Measurements from ENCODE around the gene NPPC. TPM values are rescaled to one million over a fixed set of nuclear protein-coding genes. Genes with fewer than 3 reads are reported as not detected.
"Not testable (repeated sequence)": the region's sequence is repeated elsewhere in the genome, so short reads cannot be mapped to it uniquely, and the experiment has no call there.

NPPC gene
- polyA plus RNA-seq, 1 donor: 0.87 TPM

DNA sequence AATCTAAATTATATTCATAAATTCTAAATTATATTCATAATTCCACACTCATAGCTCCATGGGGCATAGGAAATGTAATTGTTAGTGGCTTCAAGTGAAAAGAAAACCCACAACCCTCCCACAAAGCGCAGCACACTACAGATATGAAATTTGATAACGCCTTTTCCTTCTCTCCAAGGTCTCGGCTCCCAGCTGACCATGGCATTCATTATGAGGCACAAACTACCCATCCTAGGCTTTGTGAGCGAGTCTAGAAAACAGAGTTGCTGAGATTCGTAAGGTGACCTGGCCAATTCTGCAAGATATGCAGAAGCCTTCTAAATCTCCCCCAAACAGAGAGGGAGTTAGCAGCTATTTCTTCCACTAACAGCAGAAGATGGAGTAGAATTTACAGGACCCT is 5.4 kb downstream of the NPPC start:
- 80% methylated on average over 1 of the region's 5 CpGs for WGBS (ENCODE audit: insufficient coverage, low lambda C conversion rate)
- H3K27me3 ChIP-seq (ENCODE audit: control insufficient read depth, insufficient read depth, low read length): peaks cover 41% of the 10 kb centered on the region
- H3K27ac ChIP-seq (ENCODE audit: low read length): no peak overlapping the region
- H3K36me3 ChIP-seq (ENCODE audit: control insufficient read depth, insufficient read depth, low read length): no peaks in the 10 kb centered on the region
- no peaks in the 10 kb centered on the region for H3K9me3 ChIP-seq (ENCODE audit: control insufficient read depth, low read depth, low read length)
- H3K4me3 ChIP-seq (ENCODE audit: low read length): no peak overlapping the region
- no peak for DNase-seq
- H3K4me1 ChIP-seq (ENCODE audit: control insufficient read depth, insufficient read depth, low read length): no peaks in the 10 kb centered on the region

DNA sequence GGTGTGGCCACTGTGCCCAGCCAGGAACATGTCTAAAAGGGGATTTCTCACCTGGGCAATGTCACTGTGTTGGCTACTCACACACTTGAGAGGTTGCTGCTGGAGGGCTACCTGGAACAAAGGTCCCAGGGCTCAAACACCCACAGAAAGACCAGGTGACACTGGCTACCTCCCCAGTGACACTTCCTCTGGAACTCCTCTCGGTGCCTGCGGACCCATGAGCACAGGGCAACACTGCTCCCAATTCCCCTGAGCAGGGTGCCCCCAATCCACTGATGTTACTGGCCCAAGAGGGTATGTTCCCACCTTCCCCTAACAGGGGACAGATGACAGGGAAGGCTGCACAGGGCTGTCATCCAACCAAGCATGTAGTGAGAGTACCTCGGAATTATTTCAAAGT is 5.8 kb downstream of the NPPC start:
- H3K36me3 ChIP-seq (ENCODE audit: control insufficient read depth, insufficient read depth, low read length): no peaks in the 10 kb centered on the region
- no peaks in the 10 kb centered on the region for H3K9me3 ChIP-seq (ENCODE audit: control insufficient read depth, low read depth, low read length)
- no peak overlapping the region for H3K4me3 ChIP-seq (ENCODE audit: low read length)
- H3K27ac ChIP-seq (ENCODE audit: low read length): no peak overlapping the region
- H3K27me3 ChIP-seq (ENCODE audit: control insufficient read depth, insufficient read depth, low read length): peaks cover 36% of the 10 kb centered on the region
- no peak for DNase-seq
- H3K4me1 ChIP-seq (ENCODE audit: control insufficient read depth, insufficient read depth, low read length): no peaks in the 10 kb centered on the region
- 100% methylated on average over 1 of the region's 3 CpGs for WGBS (ENCODE audit: insufficient coverage, low lambda C conversion rate)

DNA sequence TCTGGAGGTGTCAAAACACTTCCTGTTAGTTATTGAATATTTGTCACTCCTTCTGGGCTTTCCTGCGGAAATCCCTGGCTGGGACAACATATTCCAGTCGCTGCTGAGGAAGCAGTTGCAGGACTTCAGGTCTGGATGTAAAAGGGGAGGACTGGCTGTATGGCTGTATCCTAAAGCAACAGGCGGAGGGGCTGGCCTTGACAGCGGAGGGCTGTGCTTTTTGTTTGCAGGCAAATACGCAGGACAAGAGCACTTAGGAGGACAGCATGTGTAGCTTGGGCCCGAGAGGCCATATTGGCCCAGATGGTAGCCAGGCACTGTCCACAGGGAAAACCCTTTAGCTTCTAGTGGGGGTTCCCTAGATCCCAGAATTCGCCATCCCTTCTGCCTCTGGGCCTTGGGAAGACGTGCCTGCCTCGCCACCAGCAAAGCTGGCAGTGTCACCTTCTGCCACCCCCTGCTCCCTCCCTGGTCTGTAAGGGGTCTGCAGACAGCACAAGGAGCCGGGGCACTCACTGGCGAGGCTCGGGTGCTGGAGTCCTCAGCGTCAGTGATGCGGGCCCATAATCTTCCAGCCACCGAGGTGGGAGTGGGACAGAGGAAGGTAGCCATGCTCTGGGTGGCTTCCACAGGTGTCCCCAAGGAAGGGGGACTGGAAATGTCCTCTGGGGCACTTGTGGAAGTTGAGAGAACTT is 6.7 kb downstream of the NPPC start:
- Histone ChIP-seq H3K4me1 (ENCODE audit: control insufficient read depth, insufficient read depth, low read length) (no peaks in the 10 kb centered on the region), H3K4me3 (ENCODE audit: low read length) (no peak overlapping the region), H3K36me3 (ENCODE audit: control insufficient read depth, insufficient read depth, low read length) (no peaks in the 10 kb centered on the region), H3K9me3 (ENCODE audit: control insufficient read depth, low read depth, low read length) (no peaks in the 10 kb centered on the region), H3K27me3 (ENCODE audit: control insufficient read depth, insufficient read depth, low read length) (peaks cover 28% of the 10 kb centered on the region), H3K27ac (ENCODE audit: low read length) (no peak overlapping the region)
- no CpG with 5 or more reads among the region's 15 CpGs for WGBS (ENCODE audit: insufficient coverage, low lambda C conversion rate)
- DNase-seq: no peak

DNA sequence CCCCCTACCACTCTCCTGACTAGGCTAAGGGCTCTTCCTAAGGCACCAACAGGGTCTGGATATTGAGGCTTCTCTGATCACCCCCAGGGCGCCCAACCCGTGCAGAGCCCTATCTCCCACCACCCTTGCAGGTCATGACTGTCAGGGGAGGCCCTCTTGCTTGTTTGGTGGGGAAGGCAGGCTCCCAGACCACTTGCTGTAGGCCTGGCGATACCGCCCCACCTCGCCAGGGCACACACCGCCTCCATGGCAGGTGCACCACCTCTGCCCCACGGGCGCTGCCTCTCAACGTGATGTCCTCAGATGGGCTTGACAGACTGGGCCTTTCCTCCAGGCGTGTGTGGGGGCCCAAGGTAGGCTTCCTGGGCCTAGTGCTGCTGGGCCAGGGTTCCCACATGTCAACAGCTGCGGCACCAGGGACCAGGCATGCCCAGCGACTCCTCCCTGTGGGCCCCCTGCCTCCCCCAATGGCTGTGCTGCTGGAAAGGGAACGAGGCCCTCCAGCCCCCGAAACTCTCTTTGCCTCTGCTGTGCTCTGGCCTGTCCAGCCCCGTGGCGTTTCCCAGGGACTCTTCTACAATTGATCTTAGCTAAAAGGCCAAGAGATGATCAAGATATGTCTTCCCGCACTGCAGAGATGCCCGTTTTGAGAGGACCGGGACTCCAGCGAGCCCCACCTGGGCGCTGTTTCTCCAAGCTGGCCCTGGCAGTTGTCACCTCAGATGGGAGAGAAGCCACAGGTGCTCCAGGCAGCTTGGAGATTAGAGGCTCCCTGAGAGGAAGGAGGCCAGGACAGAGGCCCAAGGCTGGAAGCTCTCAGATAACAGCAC is 7.5 kb downstream of the NPPC start:
- no peak for DNase-seq
- Histone ChIP-seq H3K4me3 (ENCODE audit: low read length) (no peak overlapping the region), H3K27ac (ENCODE audit: low read length) (no peak overlapping the region), H3K9me3 (ENCODE audit: control insufficient read depth, low read depth, low read length) (no peaks in the 10 kb centered on the region), H3K27me3 (ENCODE audit: control insufficient read depth, insufficient read depth, low read length) (peaks cover 21% of the 10 kb centered on the region), H3K36me3 (ENCODE audit: control insufficient read depth, insufficient read depth, low read length) (no peaks in the 10 kb centered on the region), H3K4me1 (ENCODE audit: control insufficient read depth, insufficient read depth, low read length) (no peaks in the 10 kb centered on the region)
- no CpG with 5 or more reads among the region's 21 CpGs for WGBS (ENCODE audit: insufficient coverage, low lambda C conversion rate)

DNA sequence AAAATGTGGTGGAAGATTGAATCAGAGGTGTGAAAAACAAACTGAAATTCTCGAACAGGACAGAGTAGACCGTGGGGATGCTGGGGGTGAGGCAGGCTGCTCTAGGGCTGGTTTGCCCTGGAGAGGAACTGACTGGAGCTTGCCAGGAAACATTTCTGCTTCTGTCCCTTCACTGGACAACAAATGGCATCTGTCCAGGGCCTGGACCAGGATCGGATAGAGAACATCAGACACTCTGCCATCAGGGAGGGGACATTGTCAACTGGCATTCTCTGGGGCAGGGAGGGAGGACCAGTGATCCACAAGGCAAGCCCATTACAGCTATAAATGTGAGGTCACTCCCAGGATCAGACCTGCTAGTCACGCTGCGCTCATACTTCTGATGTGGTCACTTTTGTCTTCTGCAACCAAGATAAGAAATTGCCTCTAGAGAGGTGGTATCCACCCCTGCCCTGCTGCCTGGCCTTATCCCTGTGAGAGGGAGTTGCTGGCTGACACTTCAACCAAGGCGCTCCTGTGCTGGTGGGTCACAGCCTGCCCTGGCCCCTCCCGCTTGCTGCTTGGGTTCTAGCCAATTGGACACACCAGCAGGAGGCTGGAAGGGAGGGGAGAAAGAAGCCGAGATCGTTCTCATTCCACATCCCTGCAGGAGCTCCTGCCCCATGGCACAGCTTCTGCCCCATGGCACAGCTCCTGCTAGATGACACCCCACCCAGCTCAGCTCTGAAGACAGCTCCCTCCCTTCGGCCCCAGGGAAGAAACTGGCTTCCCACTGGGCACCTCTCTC is 8.7 kb downstream of the NPPC start:
- H3K27me3 ChIP-seq (ENCODE audit: control insufficient read depth, insufficient read depth, low read length): peaks cover 9% of the 10 kb centered on the region
- no peak overlapping the region for H3K4me3 ChIP-seq (ENCODE audit: low read length)
- no peaks in the 10 kb centered on the region for H3K36me3 ChIP-seq (ENCODE audit: control insufficient read depth, insufficient read depth, low read length)
- H3K9me3 ChIP-seq (ENCODE audit: control insufficient read depth, low read depth, low read length): no peaks in the 10 kb centered on the region
- H3K27ac ChIP-seq (ENCODE audit: low read length): no peak overlapping the region
- WGBS (ENCODE audit: insufficient coverage, low lambda C conversion rate): 29% methylated on average over 1 of the region's 10 CpGs
- no peak for DNase-seq
- no peaks in the 10 kb centered on the region for H3K4me1 ChIP-seq (ENCODE audit: control insufficient read depth, insufficient read depth, low read length)

DNA sequence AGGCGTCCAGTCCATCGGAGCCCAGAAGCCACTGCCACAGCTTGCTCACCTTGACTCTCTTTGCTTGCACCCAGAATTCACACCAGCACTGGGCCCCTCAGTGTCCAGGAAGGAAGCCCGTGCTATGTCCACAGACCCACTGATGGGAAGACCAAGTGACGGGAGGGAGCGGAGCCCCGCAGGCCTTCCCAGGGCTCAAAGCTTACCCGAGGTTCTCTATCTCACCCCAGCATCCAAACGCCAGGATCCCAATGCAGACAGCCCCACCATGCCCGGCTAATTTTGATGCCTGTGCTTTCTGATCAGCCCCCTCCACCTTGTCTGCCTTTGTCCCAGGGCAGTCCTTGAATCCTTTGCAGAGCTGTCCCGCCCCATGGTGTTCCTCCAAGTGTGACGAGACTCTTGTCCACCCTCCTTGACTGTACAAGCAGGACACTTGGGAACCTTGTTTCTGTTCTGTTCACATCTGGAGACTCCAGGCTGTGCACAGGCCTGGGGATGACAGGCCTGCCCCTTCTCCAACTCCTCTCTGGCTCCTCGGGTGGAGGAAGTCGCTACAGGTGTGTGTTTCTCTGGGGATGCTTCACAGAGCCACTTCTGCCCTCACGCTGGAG is 12.0 kb downstream of the NPPC start:
- H3K27ac ChIP-seq (ENCODE audit: low read length): no peak overlapping the region
- no CpG with 5 or more reads among the region's 14 CpGs for WGBS (ENCODE audit: insufficient coverage, low lambda C conversion rate)
- no peaks in the 10 kb centered on the region for H3K36me3 ChIP-seq (ENCODE audit: control insufficient read depth, insufficient read depth, low read length)
- H3K4me3 ChIP-seq (ENCODE audit: low read length): no peak overlapping the region
- peaks cover 4% of the 10 kb centered on the region for H3K27me3 ChIP-seq (ENCODE audit: control insufficient read depth, insufficient read depth, low read length)
- H3K4me1 ChIP-seq (ENCODE audit: control insufficient read depth, insufficient read depth, low read length): no peaks in the 10 kb centered on the region
- DNase-seq: no peak
- no peaks in the 10 kb centered on the region for H3K9me3 ChIP-seq (ENCODE audit: control insufficient read depth, low read depth, low read length)

DNA sequence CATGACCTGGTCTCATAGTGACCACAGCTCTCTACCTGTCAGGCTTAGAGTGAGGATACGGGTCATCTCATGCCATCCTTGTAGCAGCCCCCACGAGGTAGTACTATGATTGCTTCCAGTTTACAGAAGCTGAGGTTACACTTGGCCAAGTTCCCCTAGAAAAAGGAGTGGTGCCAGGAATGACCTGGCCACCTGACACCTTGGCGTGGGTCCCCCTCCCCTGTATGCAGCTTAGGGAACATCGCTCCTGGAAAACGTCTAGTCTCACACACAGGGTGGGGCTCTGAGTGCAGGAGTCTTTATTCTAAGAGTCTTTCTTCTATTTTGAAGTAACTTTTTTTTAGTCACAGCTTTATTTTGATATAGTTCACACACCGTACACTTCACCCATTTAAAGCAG is 14.8 kb downstream of the NPPC start:
- H3K9me3 ChIP-seq (ENCODE audit: control insufficient read depth, low read depth, low read length): no peaks in the 10 kb centered on the region
- H3K27me3 ChIP-seq (ENCODE audit: control insufficient read depth, insufficient read depth, low read length): peaks cover 4% of the 10 kb centered on the region
- no peaks in the 10 kb centered on the region for H3K36me3 ChIP-seq (ENCODE audit: control insufficient read depth, insufficient read depth, low read length)
- H3K4me3 ChIP-seq (ENCODE audit: low read length): no peak overlapping the region
- DNase-seq: no peak
- no CpG with 5 or more reads among the region's 6 CpGs for WGBS (ENCODE audit: insufficient coverage, low lambda C conversion rate)
- H3K27ac ChIP-seq (ENCODE audit: low read length): no peak overlapping the region
- H3K4me1 ChIP-seq (ENCODE audit: control insufficient read depth, insufficient read depth, low read length): no peaks in the 10 kb centered on the region

DNA sequence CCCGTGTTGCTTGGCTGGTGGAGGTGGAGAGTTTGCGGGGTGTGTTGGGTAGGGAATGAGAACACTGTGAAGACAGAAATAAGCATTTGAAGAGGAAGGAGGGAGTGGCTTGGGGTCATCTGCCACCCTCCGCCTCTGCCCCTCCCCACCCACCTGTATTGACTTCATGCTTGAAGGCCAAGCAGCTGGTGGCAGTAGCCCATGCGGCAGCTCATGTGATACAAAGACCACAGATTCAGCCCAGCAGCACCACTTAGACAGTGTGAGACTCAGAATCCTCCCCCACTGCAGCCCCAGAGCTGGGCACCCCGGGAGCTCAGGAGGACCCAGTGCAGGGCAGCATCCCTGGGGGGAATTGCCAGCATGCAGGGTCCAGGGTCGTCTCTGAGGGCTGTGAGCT is 15.4 kb downstream of the NPPC start:
- no peak for DNase-seq
- peaks cover 4% of the 10 kb centered on the region for H3K27me3 ChIP-seq (ENCODE audit: control insufficient read depth, insufficient read depth, low read length)
- H3K4me1 ChIP-seq (ENCODE audit: control insufficient read depth, insufficient read depth, low read length): no peaks in the 10 kb centered on the region
- H3K36me3 ChIP-seq (ENCODE audit: control insufficient read depth, insufficient read depth, low read length): no peaks in the 10 kb centered on the region
- no peak overlapping the region for H3K4me3 ChIP-seq (ENCODE audit: low read length)
- H3K27ac ChIP-seq (ENCODE audit: low read length): no peak overlapping the region
- H3K9me3 ChIP-seq (ENCODE audit: control insufficient read depth, low read depth, low read length): no peaks in the 10 kb centered on the region
- WGBS (ENCODE audit: insufficient coverage, low lambda C conversion rate): no CpG with 5 or more reads among the region's 6 CpGs

DNA sequence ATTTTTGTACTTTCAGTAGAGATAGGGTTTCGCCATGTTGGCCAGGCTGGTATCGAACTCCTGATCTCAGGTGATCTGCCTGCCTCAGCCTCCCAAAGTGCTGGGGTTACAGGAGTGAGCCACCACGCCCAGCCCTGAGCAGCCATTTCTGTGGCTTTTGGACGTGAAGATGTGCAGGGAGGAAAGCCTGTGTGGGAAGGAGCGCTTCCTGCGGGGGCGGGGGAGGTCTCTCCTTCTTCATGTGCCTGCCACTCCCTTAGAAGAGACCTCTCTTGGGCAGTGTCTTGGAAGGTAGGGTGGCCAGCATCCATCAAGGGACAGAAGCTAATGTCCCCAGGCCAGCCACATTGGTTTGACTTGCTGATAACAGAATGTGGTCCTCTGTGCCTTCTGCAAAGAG is 16.0 kb downstream of the NPPC start:
- not testable (repeated sequence) for H3K27ac ChIP-seq (ENCODE audit: low read length); H3K4me3 ChIP-seq (ENCODE audit: low read length); H3K4me1 ChIP-seq (ENCODE audit: control insufficient read depth, insufficient read depth, low read length); H3K9me3 ChIP-seq (ENCODE audit: control insufficient read depth, low read depth, low read length); H3K27me3 ChIP-seq (ENCODE audit: control insufficient read depth, insufficient read depth, low read length); DNase-seq; H3K36me3 ChIP-seq (ENCODE audit: control insufficient read depth, insufficient read depth, low read length)
- WGBS (ENCODE audit: insufficient coverage, low lambda C conversion rate): no CpG with 5 or more reads among the region's 7 CpGs

DNA sequence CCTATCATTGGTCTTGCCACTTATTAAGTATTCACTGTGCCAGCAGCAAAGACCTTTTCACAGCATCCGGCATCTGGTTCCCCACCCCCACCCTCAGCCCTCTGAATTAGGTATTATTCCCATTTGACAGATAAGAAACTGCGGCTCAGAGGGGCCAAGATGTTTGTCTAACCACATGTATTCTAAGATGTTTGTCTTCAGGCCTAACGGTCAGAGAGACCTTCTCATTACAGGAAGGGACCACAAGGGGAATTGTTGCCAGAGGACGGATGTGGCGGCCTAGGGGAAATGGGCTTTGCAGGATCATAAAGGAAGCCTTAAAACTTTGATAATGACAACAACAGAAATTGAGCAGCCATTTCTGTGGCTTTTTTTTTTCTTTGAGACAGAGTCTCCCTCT is 16.6 kb downstream of the NPPC start:
- Histone ChIP-seq H3K4me1 (ENCODE audit: control insufficient read depth, insufficient read depth, low read length) (no peaks in the 10 kb centered on the region), H3K9me3 (ENCODE audit: control insufficient read depth, low read depth, low read length) (no peaks in the 10 kb centered on the region), H3K4me3 (ENCODE audit: low read length) (no peak overlapping the region), H3K27ac (ENCODE audit: low read length) (no peak overlapping the region), H3K36me3 (ENCODE audit: control insufficient read depth, insufficient read depth, low read length) (no peaks in the 10 kb centered on the region), H3K27me3 (ENCODE audit: control insufficient read depth, insufficient read depth, low read length) (peaks cover 4% of the 10 kb centered on the region)
- no CpG with 5 or more reads among the region's 5 CpGs for WGBS (ENCODE audit: insufficient coverage, low lambda C conversion rate)
- DNase-seq: no peak

All from large intestine (tissue), 3 donors.